DMS153 treated with DMSO at 0.1 percent for 48 hours (cell line): Measurements from ENCODE around the gene CD7.

Experiments
- DNase-seq: peaks from one replicate; lab custom pipeline; 2025; ENCODE audit not compliant: unreplicated experiment; lab: John Stamatoyannopoulos, UW

The CD7 gene

GRCh38 chr17:82328994-82329507 is 11.6 kb upstream of the CD7 start:
- no peak for DNase-seq

GRCh38 chr17:82328141-82328993 is 11.0 kb upstream of the CD7 start:
- no peak for DNase-seq

- no peak for DNase-seq
Observed at GRCh38 chr17:82327757-82328140, 10.3 kb upstream of the CD7 start.

- DNase-seq: no peak
Observed at GRCh38 chr17:82327289-82327688, 9.9 kb upstream of the CD7 start.

GRCh38 chr17:82325286-82326180 is 8.1 kb upstream of the CD7 start:
- DNase-seq: no peak

- DNase-seq: no peak
Observed at GRCh38 chr17:82324566-82325285, 7.3 kb upstream of the CD7 start.

- no peak for DNase-seq
Observed at GRCh38 chr17:82323514-82324234, 6.3 kb upstream of the CD7 start.

GRCh38 chr17:82322526-82323453 is 5.4 kb upstream of the CD7 start:
- DNase-seq: no peak

GRCh38 chr17:82321947-82322466 is 4.6 kb upstream of the CD7 start:
- DNase-seq: no peak

- DNase-seq: no peak
Observed at GRCh38 chr17:82320956-82321927, 3.8 kb upstream of the CD7 start.

GRCh38 chr17:82320140-82320840 is 2.9 kb upstream of the CD7 start:
- DNase-seq: no peak

- DNase-seq: no peak
Observed at GRCh38 chr17:82319619-82320062, 2.2 kb upstream of the CD7 start.

GRCh38 chr17:82318772-82319606 is 1.6 kb upstream of the CD7 start:
- no peak for DNase-seq

- no peak for DNase-seq
Observed at GRCh38 chr17:82318169-82318498, 726 bp upstream of the CD7 start.

GRCh38 chr17:82316651-82317393 is 586 bp downstream of the CD7 start:
- DNase-seq: no peak
